Activated T-helper 1 cell treated with anti-CD3 and anti-CD28 coated beads, Interleukin-12 subunit alpha, Interleukin-12 subunit beta, Interleukin-2, Interleukin-4 antibody, amounts not matched to agents 30 ng/mL and 10 ng/mL and 1 ng/mL, durations not matched to agents 14 hours and 24 hours and 36 hours (primary cell): ENCODE data around the gene PHC2. TPM values are rescaled to one million over a fixed set of nuclear protein-coding genes. Genes with fewer than 3 reads are reported as not detected.

Source experiments
- DNase-seq: peaks from one replicate; pipeline ENCODE4 v3.0.0; 2021; ENCODE audit warnings: low spot score
- H3K27ac Mint-ChIP-seq: one replicate; pipeline ENCODE4 v1.8.0; 2021; ENCODE audit warnings: mild to moderate bottlenecking, mixed read lengths
- H3K27me3 Mint-ChIP-seq: one replicate; pipeline ENCODE4 v1.8.0; 2022; ENCODE audit warnings: mild to moderate bottlenecking, moderate library complexity, mixed read lengths; ENCODE audit not compliant: insufficient read depth
- H3K36me3 Mint-ChIP-seq: one replicate; pipeline ENCODE4 v1.8.0; 2021; ENCODE audit warnings: low read depth, mixed read lengths
- H3K4me1 Mint-ChIP-seq: one replicate; pipeline ENCODE4 v1.8.0; 2021; ENCODE audit warnings: low read depth, mixed read lengths
- H3K4me3 Mint-ChIP-seq: one replicate; pipeline ENCODE4 v1.8.0; 2021; ENCODE audit warnings: mild to moderate bottlenecking, moderate library complexity, mixed read lengths
- H3K9me3 Mint-ChIP-seq: one replicate; pipeline ENCODE4 v1.8.0; 2021; ENCODE audit warnings: mixed read lengths
- intact Hi-C: fragments of 100-400 bp; cut with micrococcal nuclease; formaldehyde crosslinking; loops from one replicate; pipeline ENCODE4 v1.15.1; 2024
- total RNA-seq: library from RNA; stranded (reverse); gene quantifications from 2 replicates; pipeline ENCODE4 v1.2.3, GENCODE V29; 2022

The PHC2 gene
- total RNA-seq, 1 donor from 2014 or later: 36.7 TPM

DNA sequence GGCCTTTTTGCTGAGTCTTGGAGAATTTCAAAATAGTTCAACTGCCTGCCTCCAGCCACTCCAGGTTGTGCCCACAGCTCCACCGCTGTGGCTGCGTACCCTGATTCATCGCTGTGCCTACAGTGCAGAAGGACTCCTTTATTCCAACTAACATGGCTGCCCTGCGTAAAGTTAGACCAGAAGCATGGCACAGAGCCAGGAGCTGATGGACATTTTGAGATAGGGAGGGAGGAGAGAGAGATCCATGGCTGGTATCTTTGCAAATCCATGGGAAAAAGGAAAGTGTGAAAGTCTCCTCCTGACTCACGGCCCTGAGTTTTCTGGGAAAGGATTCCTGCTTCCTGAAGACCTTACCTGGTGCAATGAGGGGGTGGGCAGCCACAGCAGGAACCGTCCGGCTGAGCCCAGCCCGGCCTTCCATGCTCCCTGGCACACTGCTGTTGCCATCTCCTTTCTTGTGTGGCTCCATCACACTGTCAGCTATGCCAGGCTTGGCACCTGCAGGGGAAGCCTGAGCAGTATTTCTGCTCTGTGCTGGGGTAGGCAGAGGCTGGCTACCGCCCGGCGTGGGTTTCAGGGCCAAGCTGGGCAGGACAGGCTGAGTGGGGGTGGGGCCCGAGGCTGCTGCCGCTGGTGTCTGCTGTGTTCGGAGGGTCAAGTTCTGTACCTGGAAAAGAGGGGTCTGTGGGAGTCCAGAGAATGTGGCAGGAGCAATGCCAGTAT, 64.0 kb downstream of the PHC2 start:
- Mint-ChIP-seq H3K4me1 (no peaks in the 10 kb centered on the region), H3K27me3 (peaks cover 2% of the 10 kb centered on the region), H3K27ac (no peak overlapping the region), H3K4me3 (no peak overlapping the region), H3K36me3 (no peaks in the 10 kb centered on the region), H3K9me3 (no peaks in the 10 kb centered on the region)
- no peak for DNase-seq
- intact Hi-C loops: loop anchor here (1.0 to 2.0 kb wide), 4 partner anchors 17 to 254 kb away; no protein-coding TSS in a partner anchor

DNA sequence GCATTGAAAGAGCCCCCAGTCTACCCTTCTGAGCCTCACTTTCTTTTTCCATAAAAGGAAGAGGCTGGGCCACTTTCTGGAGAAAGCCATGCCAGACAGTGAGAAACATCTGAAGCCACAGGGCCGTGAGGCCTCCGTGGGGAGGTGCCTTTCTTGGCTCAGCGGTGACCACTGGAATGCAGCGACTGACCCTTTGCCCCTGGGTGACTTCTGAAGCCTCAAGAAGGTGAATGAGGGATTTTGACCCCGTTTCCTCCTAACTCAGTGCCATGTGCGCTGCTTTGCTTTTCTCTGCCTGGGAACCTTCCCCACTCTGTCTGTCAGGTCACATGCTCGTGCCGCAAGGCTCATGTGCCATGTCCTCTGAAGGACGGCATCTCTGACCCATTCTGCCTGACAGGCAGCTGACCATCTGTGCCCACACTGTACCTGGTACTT, 65.3 kb downstream of the PHC2 start:
- Mint-ChIP-seq H3K4me3 (no peak overlapping the region), H3K36me3 (no peaks in the 10 kb centered on the region), H3K4me1 (no peaks in the 10 kb centered on the region), H3K27ac (no peak overlapping the region), H3K27me3 (peaks cover 2% of the 10 kb centered on the region), H3K9me3 (no peaks in the 10 kb centered on the region)
- no peak for DNase-seq
- intact Hi-C loops: no loop called here

DNA sequence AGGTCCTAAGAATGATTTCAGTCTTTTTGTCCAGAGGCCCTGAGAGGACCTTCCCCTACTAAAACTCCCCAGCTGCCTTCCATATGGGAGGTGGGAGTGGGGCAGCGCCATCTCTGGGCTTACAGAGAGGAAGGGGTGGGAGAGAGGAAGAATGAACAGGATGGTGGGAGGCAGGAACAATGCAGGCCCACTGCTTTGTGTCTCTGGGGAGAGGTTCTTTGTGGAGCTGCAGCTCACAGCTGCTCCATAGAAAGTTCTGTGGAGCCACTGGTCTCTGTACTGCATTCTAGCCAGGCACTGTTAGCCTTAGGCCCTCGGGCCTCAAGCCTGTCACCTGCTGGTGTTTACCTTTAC, 66.4 kb downstream of the PHC2 start:
- Mint-ChIP-seq H3K4me3 (no peak overlapping the region), H3K4me1 (no peaks in the 10 kb centered on the region), H3K36me3 (no peaks in the 10 kb centered on the region), H3K9me3 (no peaks in the 10 kb centered on the region), H3K27ac (no peak overlapping the region), H3K27me3 (peaks cover 2% of the 10 kb centered on the region)
- no peak for DNase-seq
- intact Hi-C loops: no loop called here

DNA sequence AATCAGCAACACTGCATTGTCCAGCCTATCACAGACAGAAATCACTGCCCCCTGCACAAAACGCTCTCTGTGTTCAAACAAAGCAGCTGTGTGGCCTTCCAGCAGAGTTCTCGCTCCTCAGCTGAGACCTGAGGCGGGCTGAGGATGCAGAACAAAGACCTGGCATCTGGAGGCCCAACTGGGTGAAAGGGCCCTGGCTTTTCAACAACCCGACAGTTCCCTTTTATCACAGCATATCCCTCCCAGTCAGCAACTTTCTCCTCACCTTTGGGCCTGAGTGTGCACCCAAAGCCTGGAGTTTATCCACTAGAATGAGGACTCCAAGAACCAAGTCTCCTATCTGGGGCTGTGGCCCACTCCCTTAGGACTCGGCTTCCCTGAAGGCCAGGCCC, 67.4 kb downstream of the PHC2 start:
- Mint-ChIP-seq H3K4me3 (no peak overlapping the region), H3K4me1 (no peaks in the 10 kb centered on the region), H3K36me3 (no peaks in the 10 kb centered on the region), H3K9me3 (no peaks in the 10 kb centered on the region), H3K27me3 (peaks cover 2% of the 10 kb centered on the region), H3K27ac (no peak overlapping the region)
- intact Hi-C loops: no loop called here
- DNase-seq: no peak

DNA sequence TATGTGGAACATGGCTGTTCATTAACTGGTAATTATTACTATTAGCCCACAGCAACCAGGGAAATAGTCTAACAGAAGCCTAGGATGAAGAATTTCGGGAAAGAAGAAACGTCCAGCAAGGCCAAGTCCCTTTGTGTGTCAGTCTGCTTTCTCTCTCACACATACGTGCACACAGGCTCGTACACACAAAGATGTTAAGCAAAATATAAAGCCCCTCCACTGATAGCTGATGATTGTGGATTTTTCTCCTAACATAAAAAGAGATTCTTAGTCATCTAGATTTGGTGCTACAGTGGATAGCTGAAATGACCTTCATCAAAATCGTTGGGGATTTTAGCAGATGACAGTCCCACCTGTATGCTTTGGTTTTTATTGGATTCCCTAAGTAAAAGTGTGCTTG, 67.9 kb downstream of the PHC2 start:
- H3K4me3 Mint-ChIP-seq: no peak overlapping the region
- no peak for DNase-seq
- H3K27ac Mint-ChIP-seq: no peak overlapping the region
- intact Hi-C loops: no loop called here
- H3K9me3 Mint-ChIP-seq: no peaks in the 10 kb centered on the region
- H3K4me1 Mint-ChIP-seq: no peaks in the 10 kb centered on the region
- H3K27me3 Mint-ChIP-seq: peaks cover 4% of the 10 kb centered on the region
- no peaks in the 10 kb centered on the region for H3K36me3 Mint-ChIP-seq

DNA sequence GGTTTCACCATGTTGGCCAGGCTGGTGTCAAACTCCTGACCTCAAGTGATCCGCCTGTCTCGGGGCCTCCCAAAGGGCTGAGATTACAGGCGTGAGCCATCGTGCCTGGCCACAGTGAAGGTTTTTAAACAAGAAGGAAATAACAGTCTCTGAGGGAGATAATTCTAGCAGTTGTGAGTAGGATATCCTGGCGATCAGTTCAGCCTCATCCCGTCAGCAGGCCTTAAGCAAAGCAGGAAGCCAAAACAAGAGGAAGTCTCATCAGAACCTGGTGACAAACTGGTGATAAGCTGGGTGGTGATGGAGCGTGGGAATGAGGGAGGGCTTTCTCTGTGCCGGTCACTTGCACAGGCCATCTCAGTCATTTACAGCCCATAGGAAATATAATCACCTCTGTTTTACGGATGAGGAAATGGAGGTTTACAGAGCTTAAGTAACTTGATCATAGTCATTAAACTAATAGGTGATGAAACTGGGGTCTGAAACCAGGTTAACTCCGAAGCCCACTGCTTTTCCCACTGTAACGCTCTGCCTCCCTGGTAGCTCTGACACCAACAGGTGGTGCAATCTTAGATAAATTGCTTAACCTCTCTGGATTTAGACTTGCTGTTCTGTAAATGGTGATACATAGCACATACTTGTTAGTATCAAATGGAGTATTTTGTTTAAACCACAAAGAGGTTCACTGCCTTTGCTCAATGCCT, 69.2 kb downstream of the PHC2 start:
- intact Hi-C loops: no loop called here
- Mint-ChIP-seq H3K4me1 (no peaks in the 10 kb centered on the region), H3K27ac (no peak overlapping the region), H3K9me3 (no peaks in the 10 kb centered on the region), H3K36me3 (no peaks in the 10 kb centered on the region), H3K4me3 (no peak overlapping the region), H3K27me3 (peaks cover 10% of the 10 kb centered on the region)
- DNase-seq: no peak

DNA sequence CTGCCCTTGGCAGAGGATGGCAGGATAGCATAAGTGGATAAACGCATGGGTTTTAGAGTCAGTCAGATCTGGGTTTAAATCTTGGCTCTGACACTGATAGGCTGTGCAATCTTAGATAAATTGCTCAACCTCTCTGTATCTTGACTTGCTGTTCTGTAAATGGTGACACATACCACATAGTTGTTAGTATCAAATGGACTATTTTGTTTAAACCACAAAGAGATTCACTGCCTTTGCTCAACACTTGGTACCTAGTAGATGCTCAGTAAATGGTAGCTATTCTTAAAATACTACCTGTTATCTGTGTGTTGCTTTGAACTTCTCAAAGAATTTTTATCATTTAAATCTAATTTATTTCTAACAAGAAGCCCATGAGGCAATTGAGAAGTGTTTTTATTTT, 70.5 kb downstream of the PHC2 start:
- H3K27ac Mint-ChIP-seq: no peak overlapping the region
- DNase-seq: no peak
- peaks cover 8% of the 10 kb centered on the region for H3K27me3 Mint-ChIP-seq
- H3K4me3 Mint-ChIP-seq: no peak overlapping the region
- H3K9me3 Mint-ChIP-seq: no peaks in the 10 kb centered on the region
- intact Hi-C loops: no loop called here
- H3K36me3 Mint-ChIP-seq: no peaks in the 10 kb centered on the region
- H3K4me1 Mint-ChIP-seq: no peaks in the 10 kb centered on the region

DNA sequence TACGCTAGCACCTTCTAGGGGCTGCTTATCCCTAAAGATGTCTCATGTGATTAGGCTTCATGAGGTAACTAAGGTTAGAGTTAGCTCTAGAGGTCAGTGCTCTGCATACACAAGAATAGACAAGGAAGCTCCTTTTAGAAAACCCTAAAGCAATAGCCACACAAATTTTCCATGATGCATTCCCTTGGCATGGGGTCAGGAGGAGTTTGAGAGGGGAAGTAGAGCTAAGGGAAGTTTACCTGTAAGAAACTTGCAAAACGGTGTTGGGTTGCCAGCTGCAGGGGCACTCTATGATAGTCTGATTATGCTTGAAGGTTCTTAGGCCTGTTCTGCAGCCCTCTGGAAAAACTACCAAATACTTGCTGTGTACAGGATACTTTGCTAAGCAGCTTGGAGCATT, 71.0 kb downstream of the PHC2 start:
- Mint-ChIP-seq H3K27me3 (peaks cover 9% of the 10 kb centered on the region), H3K4me3 (no peak overlapping the region), H3K36me3 (no peaks in the 10 kb centered on the region), H3K4me1 (no peaks in the 10 kb centered on the region), H3K9me3 (no peaks in the 10 kb centered on the region), H3K27ac (no peak overlapping the region)
- DNase-seq: no peak
- intact Hi-C loops: no loop called here

DNA sequence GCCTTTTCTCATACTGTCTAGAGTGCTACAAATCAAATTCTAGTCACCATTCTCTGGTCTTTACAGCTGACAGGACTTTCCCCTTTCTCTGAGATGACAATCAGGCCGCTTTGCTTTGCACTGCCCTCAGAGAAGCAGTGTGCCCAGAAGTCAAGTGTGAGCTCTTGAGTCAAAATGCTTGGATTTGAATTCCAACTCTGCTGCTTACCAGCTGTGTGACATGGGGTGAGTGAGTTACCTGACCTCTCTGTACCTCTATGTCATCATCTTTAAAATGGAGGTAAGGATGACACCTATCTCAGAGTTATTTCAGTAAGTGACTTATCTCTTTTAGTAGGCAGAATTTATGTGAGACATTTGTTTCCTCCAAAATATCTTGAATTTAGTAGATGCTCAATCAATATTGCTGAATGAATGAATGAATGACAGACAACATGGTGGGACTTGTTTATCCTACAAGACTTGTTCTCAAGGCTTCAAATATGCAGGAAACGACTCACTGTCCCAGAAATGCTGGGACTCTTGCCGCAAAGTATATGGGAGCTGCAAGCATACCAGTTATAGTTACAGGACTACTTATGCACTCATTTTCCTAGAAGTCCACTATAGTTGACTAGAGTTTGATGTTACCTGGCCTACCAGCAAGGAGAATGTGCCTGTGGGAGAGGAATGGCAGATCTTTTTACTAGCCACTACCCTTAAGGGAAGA, 71.9 kb downstream of the PHC2 start:
- Mint-ChIP-seq H3K27me3 (peaks cover 9% of the 10 kb centered on the region), H3K4me1 (no peaks in the 10 kb centered on the region), H3K27ac (no peak overlapping the region), H3K9me3 (no peaks in the 10 kb centered on the region), H3K36me3 (no peaks in the 10 kb centered on the region), H3K4me3 (no peak overlapping the region)
- DNase-seq: no peak
- intact Hi-C loops: no loop called here

DNA sequence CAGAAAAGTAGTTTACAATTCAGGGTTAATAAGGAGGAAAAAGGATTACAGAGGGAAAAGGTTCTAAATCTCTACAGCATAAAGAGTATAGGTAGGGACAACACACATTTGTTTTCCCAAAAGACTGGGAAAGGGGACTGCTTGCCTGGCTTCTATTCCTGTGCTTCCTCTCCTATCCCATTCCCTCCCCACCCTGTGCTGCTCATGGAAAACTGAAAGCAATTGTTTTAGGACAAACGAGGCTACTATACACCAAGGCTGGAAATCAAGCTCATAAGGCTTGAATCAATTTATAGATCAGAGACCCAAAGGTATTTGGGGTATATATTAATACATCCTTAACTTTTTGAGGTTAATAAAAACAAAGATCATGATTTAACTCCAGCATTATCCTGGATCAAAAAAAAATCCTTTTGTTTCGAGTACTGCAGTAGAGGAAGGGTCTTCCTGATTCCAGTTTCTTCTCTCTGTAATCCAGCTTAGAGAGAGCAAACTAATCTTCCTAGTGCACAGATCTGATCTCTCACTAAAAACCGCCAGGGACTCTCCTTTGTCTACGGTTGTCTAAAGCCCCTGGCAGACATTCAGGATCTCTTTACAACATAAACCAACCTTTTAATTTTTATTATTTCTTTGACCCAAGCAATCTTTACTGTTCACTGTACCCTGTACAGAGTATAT, 72.6 kb downstream of the PHC2 start:
- Mint-ChIP-seq H3K36me3 (no peaks in the 10 kb centered on the region), H3K9me3 (no peaks in the 10 kb centered on the region)

DNA sequence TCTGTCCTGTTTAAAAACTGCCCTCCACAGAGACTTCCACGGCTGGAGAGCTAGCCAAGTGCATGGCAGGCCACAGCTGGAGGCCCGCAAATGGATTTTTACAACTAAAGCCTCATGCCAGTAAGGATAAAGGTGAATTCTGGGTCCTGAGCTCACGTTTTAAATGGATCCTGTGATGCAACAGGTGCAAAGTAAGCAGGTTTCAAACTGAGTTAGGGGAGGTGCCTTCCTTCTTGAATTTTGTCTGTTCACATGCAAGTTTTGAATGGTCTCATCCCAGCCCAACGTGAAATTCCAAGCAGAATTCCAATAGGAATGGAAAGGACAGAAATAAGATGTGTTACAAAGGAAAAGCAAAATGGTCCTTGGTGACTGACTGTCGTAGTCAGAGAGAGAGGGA, 73.8 kb downstream of the PHC2 start:
- peaks cover 9% of the 10 kb centered on the region for H3K27me3 Mint-ChIP-seq
- no peak for DNase-seq
- no peak overlapping the region for H3K27ac Mint-ChIP-seq
- no peaks in the 10 kb centered on the region for H3K4me1 Mint-ChIP-seq
- intact Hi-C loops: no loop called here
- H3K4me3 Mint-ChIP-seq: no peak overlapping the region
- H3K36me3 Mint-ChIP-seq: no peaks in the 10 kb centered on the region
- H3K9me3 Mint-ChIP-seq: no peaks in the 10 kb centered on the region

More for the DNA sequence above, 72.6 kb downstream of the PHC2 start:
- no peak overlapping the region for H3K27ac Mint-ChIP-seq
- H3K27me3 Mint-ChIP-seq: peaks cover 9% of the 10 kb centered on the region
- no peaks in the 10 kb centered on the region for H3K4me1 Mint-ChIP-seq
- no peak overlapping the region for H3K4me3 Mint-ChIP-seq
- intact Hi-C loops: no loop called here
- no peak for DNase-seq

DNA sequence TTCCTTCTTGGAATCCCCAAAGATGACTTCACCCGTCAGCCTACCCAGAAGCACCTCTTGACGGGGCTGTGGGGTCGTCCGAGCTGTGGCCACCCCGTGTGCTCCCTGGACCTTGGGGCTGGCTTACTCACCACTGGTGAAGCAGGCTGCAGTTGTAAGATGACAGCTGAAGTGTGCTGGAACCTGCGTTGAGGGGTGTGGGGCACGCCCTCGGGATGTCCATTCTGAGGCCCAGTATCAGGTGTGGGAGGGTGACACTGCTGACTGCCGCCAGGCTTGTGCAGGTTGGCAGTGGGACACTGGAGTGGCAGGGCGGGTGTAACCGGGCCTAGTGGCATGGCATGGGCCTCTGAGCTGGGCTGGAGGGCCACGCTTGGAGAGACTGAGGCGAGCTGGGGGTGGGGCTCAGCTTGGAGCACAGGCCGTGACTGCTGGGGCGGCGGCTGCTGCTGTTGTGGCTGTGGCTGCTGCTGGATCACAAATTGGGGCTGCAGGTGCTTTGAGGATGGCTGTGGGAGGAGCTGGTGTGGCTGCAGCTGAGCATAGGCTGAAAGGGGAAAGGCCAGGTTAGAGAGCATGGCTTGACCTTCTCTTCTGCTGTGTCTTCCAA, 76.1 kb downstream of the PHC2 start:
- Mint-ChIP-seq H3K4me1 (peaks cover 11% of the 10 kb centered on the region), H3K36me3 (no peaks in the 10 kb centered on the region), H3K27ac (no peak overlapping the region), H3K4me3 (no peak overlapping the region), H3K9me3 (no peaks in the 10 kb centered on the region), H3K27me3 (peaks cover 9% of the 10 kb centered on the region)
- intact Hi-C loops: no loop called here
- DNase-seq: no peak
